GM19240 (cell line): ENCODE results near the gene CSNK1A1.
"Not testable (repeated sequence)": the region's sequence is repeated elsewhere in the genome, so short reads cannot be mapped to it uniquely, and the experiment has no call there.

ENCODE experiments used
- DNase-seq: peaks from one replicate; pipeline ENCODE4 v3.0.0; 2011; ENCODE audit warnings: low spot score; ENCODE audit not compliant: insufficient read length

The CSNK1A1 gene

GRCh38 chr5:149456597-149457392 is 94.4 kb downstream of the CSNK1A1 start:
- DNase-seq = no peak

- no peak for DNase-seq
Observed at GRCh38 chr5:149455889-149456409, 95.3 kb downstream of the CSNK1A1 start.

DNA sequence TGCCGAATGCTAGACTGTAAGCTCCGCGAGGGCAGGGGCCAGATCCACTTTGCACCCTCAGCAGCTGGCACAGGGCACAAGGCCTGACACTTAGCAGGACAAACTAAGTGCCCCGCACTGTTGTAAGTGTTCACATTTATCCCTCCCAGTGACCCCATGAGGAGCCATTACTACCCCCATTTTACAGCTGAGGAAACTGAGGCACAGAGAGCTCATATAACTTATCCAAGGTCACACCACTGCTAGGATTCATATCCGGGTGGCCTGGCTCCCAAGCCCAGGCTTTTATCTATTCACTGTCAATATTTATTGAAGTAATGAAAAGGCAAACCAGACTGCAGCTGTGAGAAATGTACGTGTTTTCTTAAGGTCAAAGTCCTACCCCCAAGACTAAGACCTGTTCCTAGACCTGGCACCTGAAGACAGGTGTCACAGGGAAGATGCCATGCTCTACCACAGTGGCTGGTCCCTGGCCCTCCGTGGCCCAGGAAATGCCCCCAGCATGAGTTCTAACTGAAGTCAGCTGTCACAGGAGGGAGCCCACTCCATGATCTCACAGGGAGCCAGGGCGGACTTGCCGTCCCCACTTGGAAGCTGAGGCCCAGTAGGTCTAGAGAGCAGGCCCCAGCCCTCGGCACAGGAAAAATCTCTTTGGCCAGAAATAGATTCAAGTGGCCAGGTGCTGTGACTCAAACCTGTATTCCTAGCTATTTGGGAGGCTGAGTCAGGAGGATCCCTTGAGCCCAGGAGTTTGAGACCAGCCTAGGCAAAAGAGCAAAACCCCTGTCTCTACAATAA is 97.4 kb downstream of the CSNK1A1 start:
- DNase-seq = no peak

- DNase-seq = no peak
Observed at GRCh38 chr5:149452665-149453617, 98.3 kb downstream of the CSNK1A1 start.

GRCh38 chr5:149452007-149452664 is 99.1 kb downstream of the CSNK1A1 start:
- DNase-seq = no peak

DNA sequence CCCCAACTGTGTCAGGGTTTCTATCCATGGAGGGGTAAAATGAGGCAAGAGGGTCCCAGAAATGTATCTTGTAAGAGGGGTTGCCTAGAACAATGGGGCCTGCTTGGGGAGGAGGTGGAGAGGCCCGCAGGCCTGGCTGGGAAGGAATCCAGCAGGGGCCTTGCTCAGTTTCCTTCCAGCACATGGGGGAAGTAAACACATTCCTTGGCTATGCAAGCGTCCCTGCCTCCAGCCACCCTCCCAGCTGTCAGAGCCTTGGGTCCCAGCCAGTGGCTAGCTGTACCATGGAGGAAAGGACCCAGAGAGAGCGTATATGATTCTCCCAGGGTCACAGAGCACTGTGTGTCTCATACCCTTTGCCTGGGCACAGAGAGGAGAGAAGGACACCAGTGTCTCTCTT is 101.0 kb downstream of the CSNK1A1 start:
- DNase-seq = no peak

DNA sequence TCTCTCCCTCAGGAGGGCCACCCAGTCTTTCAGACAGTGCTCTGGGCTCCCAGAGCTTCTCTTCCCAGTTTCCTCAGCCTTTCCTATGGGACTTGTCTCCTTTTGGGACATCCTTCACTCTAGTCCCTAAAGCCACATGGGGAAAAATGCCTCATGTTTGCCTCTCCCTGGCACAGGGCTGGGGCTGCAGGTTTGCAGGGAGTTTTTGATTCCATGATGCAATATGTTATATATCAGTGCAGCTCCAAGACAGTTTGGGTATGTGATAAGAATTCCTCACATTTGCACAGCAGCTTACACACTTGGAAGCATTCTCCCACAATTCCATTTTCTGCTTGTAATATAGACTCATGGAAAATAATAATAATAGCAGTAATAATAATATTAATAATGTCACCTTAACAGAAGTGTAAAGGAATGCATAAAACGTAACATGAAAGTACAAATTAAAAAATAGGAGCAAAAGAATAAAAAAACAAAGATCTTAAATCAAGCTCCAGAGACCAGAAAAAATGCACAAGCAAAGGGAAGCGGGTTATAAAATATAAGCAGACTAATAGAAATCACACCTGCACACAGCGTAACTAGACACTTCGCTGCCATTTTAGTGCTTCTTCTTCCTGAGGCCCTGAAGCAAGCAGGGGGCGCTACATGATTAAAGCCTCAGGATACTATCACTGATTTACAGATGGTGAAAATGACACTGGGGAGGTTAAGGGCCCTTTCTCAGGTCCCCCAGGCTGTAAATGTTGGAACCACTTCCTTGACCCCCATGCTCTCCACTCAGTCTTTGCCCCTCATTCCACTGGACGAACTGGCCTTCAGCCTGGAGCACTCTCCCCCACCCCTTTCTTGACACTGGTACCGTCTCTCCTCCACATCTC is 102.2 kb downstream of the CSNK1A1 start:
- no peak for DNase-seq

- no peak for DNase-seq
Observed at GRCh38 chr5:149448431-149448830, 102.8 kb downstream of the CSNK1A1 start.

GRCh38 chr5:149447373-149448367 is 103.6 kb downstream of the CSNK1A1 start:
- DNase-seq = no peak

DNA sequence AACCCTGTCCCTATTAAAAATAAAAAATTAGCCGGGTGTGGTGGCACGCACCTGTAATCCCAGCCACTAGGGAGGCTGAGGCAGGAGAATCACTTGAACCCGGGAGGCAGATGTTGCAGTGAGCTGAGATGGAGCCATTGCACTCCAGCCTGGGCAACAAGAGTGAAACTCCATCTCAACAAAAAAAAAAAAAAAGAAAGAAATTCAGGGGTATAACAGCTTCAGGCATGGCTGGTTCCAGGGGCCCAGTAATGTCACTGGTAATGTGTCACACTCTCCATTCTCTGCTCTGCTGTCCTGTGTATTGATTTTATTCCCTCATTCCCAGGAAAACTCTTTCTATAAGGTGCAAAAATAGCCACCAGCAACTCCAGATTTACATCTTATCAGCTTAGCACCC is 104.4 kb downstream of the CSNK1A1 start:
- not testable (repeated sequence) for DNase-seq

GRCh38 chr5:149445739-149446369 is 105.4 kb downstream of the CSNK1A1 start:
- no peak for DNase-seq

DNA sequence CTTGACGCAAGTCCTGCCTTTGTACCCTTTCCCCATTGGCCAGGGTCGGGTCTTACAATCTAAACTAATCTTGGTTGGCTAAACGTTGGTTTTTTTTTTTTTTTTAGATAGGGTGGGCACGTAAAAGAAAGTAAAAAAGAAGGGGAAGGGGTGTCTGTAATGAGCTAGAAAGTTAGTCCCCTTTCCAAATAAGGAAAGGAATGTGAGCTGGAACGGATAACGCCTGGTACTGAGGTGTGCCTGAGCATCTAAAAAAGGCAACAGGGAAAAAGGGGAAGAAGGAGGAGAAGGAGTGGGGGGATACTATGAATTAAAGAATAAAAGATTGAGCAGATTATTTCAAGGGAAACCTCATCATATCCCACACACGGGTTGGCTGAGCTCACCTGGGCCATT is 105.9 kb downstream of the CSNK1A1 start:
- DNase-seq = no peak

DNA sequence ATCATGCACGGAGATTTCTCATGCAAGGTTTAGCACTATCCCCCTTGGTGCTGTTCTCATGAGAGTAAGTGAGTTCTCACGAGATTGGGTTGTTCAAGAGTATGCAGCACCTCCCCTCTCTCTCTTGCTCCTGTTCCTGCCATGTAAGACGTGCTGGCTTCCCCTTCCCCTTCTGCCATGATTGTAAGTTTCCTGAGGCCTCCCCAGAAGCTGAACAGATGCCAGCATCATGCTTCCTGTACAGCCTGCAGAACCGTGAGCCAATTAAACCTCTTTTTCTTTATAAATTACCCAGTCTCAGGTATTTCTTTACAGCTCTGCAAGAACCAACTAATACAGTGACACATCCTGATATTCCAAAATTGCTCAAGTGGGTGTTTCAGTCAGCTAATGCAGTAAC is 106.8 kb downstream of the CSNK1A1 start:
- DNase-seq = not testable (repeated sequence)

GRCh38 chr5:149443210-149443609 is 108.0 kb downstream of the CSNK1A1 start:
- DNase-seq = no peak

DNA sequence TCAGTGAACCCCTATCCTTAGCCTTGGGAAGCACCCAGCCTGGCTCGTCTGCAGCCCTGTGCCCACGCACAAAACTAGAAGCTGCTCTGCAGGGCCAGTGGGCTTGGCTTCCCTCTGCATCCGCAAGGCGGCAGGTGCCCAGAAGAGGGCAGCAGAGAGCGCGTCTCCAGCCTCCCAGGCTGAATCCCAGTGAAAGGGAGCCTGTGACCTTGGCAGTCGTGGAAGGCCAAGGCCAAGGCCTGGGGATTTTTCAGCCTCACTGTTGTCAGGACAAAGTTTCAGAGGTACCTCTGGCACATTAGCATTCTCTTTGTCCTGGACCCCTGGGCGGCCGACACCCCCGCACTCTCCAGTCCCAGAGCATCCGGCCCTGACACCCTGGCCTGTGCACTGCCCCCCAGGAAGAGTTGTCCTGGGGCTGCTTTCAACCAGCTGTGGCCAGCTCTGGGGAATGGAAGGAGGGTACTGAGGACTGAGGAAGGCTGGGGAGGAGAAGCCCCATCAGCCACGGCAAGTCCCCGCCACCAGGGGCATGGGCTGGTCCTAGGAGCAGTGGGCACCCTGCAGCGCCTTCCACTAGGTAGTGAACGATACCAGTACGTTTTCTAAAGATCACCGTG is 108.6 kb downstream of the CSNK1A1 start:
- peak; percentile 35 for DNase-seq
